ENCODE results near the gene IARS1. TPM values are rescaled to one million over a fixed set of nuclear protein-coding genes. Genes with fewer than 3 reads are reported as not detected.
A peak's percentile ranks its signal among the peaks of the same experiment; 100 is the strongest.

IARS1 gene
- total RNA-seq, 1 donor from 2014 or later, result 74.2 TPM

- peak overlapping the region; percentile 99 for H3K27ac ChIP-seq
- peaks cover 25% of the 10 kb centered on the region for H3K4me1 ChIP-seq
- no peaks in the 10 kb centered on the region for H3K9me3 ChIP-seq
- TF ChIP-seq CTCF (IDR thresholded peaks at IDR 0.05), result no peak
- peaks cover 38% of the 10 kb centered on the region for H3K36me3 ChIP-seq
- no peak for ATAC-seq
- intact Hi-C loops (cut with DNase I), result no loop called here
- no peaks in the 10 kb centered on the region for H3K27me3 ChIP-seq (ENCODE audit: low read depth)
- no peak for DNase-seq
- peak overlapping the region; percentile 84 for H3K4me3 ChIP-seq
These were observed 30.9 kb upstream of the IARS1 start for GRCh38 chr9:92324431-92324830.

DNA sequence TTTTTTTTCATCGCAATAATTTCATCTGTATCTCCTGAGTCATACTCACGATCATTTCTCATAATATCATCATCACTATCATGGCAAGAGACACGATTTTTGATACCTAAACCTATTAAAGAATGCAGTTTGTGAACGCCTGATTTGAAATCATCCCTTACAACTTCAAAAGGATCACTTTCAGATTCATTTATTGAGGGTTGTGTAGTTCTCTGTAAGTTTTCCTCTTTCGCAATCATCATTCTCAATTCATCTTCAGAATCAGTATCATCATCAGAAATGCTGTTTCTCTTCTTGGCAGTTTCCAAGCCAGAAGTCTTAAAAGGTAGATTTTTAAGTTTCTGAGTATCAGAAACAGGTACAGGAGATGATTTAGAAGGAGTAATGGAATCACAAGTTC, 22.0 kb upstream of the IARS1 start:
- intact Hi-C loops (cut with DNase I), result no loop called here
- peaks cover 82% of the 10 kb centered on the region for H3K36me3 ChIP-seq

DNA sequence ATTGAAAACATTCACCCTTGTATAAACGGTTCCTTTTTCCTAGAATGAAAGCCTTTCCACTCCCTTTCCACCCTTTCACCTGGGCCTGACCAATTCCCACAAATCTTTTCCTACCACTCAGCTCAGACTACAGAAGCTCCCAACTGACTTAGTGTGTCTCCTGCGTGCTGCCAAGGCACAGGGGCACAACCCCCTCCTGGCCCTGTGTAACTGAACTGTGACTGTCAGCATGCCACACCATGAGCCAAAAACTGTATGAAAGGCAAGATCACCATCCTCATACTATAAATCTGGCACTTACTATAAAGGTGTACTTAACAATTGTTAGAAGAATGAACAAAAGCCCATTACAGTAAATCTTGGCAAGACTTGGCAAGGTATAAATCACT, 20.1 kb upstream of the IARS1 start:
- H3K36me3 ChIP-seq, result peaks cover 82% of the 10 kb centered on the region
- no peak for TF ChIP-seq CTCF (IDR thresholded peaks at IDR 0.05)
- H3K9me3 ChIP-seq, result no peaks in the 10 kb centered on the region
- intact Hi-C loops (cut with DNase I), result no loop called here
- ATAC-seq, result no peak
- H3K4me1 ChIP-seq, result no peaks in the 10 kb centered on the region
- H3K27me3 ChIP-seq (ENCODE audit: low read depth), result no peaks in the 10 kb centered on the region
- no peak for DNase-seq
- no peak overlapping the region for H3K27ac ChIP-seq
- H3K4me3 ChIP-seq, result no peak overlapping the region

More for the DNA sequence above, 22.0 kb upstream of the IARS1 start:
- DNase-seq (no peak), ATAC-seq (no peak)
- no peaks in the 10 kb centered on the region for H3K9me3 ChIP-seq
- H3K27ac ChIP-seq, result no peak overlapping the region
- H3K27me3 ChIP-seq (ENCODE audit: low read depth), result no peaks in the 10 kb centered on the region
- H3K4me3 ChIP-seq, result no peak overlapping the region
- TF ChIP-seq CTCF (IDR thresholded peaks at IDR 0.05), result no peak
- no peaks in the 10 kb centered on the region for H3K4me1 ChIP-seq

GRCh38 chr9:92312887-92313623, 19.6 kb upstream of the IARS1 start:
- H3K4me1 ChIP-seq, result no peaks in the 10 kb centered on the region
- ATAC-seq, result no peak
- DNase-seq, result no peak
- no peaks in the 10 kb centered on the region for H3K27me3 ChIP-seq (ENCODE audit: low read depth)
- TF ChIP-seq CTCF (IDR thresholded peaks at IDR 0.05), result no peak
- no peak overlapping the region for H3K27ac ChIP-seq
- no peak overlapping the region for H3K4me3 ChIP-seq
- H3K9me3 ChIP-seq, result no peaks in the 10 kb centered on the region
- H3K36me3 ChIP-seq, result peaks cover 82% of the 10 kb centered on the region
- intact Hi-C loops (cut with DNase I), result no loop called here

DNA sequence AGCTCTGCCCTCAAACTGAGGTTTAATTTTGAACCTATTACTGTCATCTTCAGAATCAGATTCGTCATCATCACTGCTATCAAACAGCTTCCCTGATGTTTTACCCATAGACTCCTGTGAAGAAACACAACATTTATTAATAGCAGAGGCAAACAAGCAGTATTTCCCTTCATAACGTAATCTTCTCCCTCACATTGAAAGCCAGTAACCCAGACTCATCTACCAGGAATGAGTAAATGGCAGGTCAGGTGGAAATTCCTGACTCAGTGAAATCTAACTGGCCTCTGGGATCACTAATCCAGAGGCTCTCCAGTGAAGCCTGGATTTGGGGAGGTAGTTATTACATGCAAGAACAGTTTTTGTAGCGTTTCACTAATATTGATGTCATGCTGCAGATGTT, 17.1 kb upstream of the IARS1 start:
- H3K9me3 ChIP-seq, result no peaks in the 10 kb centered on the region
- ATAC-seq (no peak), DNase-seq (no peak)
- H3K4me3 ChIP-seq, result no peak overlapping the region
- no peak overlapping the region for H3K27ac ChIP-seq
- intact Hi-C loops (cut with DNase I), result no loop called here
- H3K36me3 ChIP-seq, result peaks cover 82% of the 10 kb centered on the region
- H3K27me3 ChIP-seq (ENCODE audit: low read depth), result no peaks in the 10 kb centered on the region
- H3K4me1 ChIP-seq, result no peaks in the 10 kb centered on the region
- TF ChIP-seq CTCF (IDR thresholded peaks at IDR 0.05), result no peak
